Fibroblast of lung (primary cell): ENCODE measurements around the gene DUS1L. TPM values are rescaled to one million over a fixed set of nuclear protein-coding genes. Genes with fewer than 3 reads are reported as not detected.
A peak's percentile ranks its signal among the peaks of the same experiment; 100 is the strongest.

Experiments
- DNase-seq, 2 donors: peaks; one replicate each; pipeline versions ENCODE4 v3.0.0 to v3.0.0-alpha.2; 2010; ENCODE audit warnings: low read depth in 2 of 2
- H2AFZ ChIP-seq: 2 replicates; pipeline ENCODE4 v1.5.1; 2012; ENCODE audit warnings: low read length, control low read depth, inconsistent platforms
- H3K27ac ChIP-seq: 2 replicates; pipeline ENCODE4 v1.5.1; 2011; ENCODE audit warnings: low read length, control low read depth; ENCODE audit not compliant: insufficient read depth
- H3K27me3 ChIP-seq: 2 replicates; pipeline ENCODE4 v1.5.1; 2011; ENCODE audit warnings: mild to moderate bottlenecking, low read length; ENCODE audit not compliant: control insufficient read depth, insufficient read depth
- H3K36me3 ChIP-seq: 2 replicates; pipeline ENCODE4 v1.5.1; 2011; ENCODE audit warnings: low read length; ENCODE audit not compliant: control insufficient read depth, insufficient read depth
- H3K4me1 ChIP-seq: 2 replicates; pipeline ENCODE4 v1.5.1; 2011; ENCODE audit warnings: low read length; ENCODE audit not compliant: control insufficient read depth, insufficient read depth; ENCODE audit errors: extremely low read depth
- H3K4me2 ChIP-seq: 2 replicates; pipeline ENCODE4 v1.5.1; 2011; ENCODE audit warnings: low read length, control low read depth; ENCODE audit not compliant: insufficient read depth; ENCODE audit errors: extremely low read depth
- H3K4me3 ChIP-seq, 4 experiments: fragments of 200-600 bp in 1 of 4; sonication (generic) in 1 of 4; replicated peaks in 1 of 4; 2 replicates each; pipeline ENCODE4 v1.5.1; 2011 to 2016; ENCODE audit warnings: low read length in 4 of 4, low read depth in 3 of 4, mild to moderate bottlenecking in 3 of 4, control low read depth in 2 of 4, inconsistent platforms in 1 of 4, mixed read lengths in 1 of 4; ENCODE audit not compliant: insufficient read depth in 1 of 4; ENCODE audit errors: control extremely low read depth in 1 of 4
- H3K79me2 ChIP-seq: 2 replicates; pipeline ENCODE4 v1.5.1; 2012; ENCODE audit warnings: mild to moderate bottlenecking, low read length, inconsistent platforms; ENCODE audit not compliant: control insufficient read depth, insufficient read depth
- H3K9ac ChIP-seq: 2 replicates; pipeline ENCODE4 v1.5.1; 2011; ENCODE audit warnings: mild to moderate bottlenecking, low read length, control low read depth; ENCODE audit not compliant: insufficient read depth
- H3K9me3 ChIP-seq: 2 replicates; pipeline ENCODE4 v1.5.1; 2012; ENCODE audit warnings: low read depth, low read length; ENCODE audit not compliant: control insufficient read depth, insufficient read depth
- H4K20me1 ChIP-seq: 2 replicates; pipeline ENCODE4 v1.5.1; 2011; ENCODE audit warnings: low read length; ENCODE audit not compliant: control insufficient read depth, insufficient read depth; ENCODE audit errors: extremely low read depth
- CTCF ChIP-seq, 2 donors: IDR thresholded peaks in 1 of 2; conservative IDR thresholded peaks in 1 of 2; 1 replicate in 1 of 2; 2 replicates in 1 of 2; pipeline ENCODE4 v1.5.1; 2011 to 2012; ENCODE audit warnings: low read length in 2 of 2, control low read depth in 1 of 2, inconsistent platforms in 1 of 2, low read depth in 1 of 2, mild to moderate bottlenecking in 1 of 2
- EZH2 ChIP-seq: IDR thresholded peaks from 2 replicates; pipeline ENCODE4 v1.5.1; 2012; ENCODE audit warnings: low read length, control low read depth, mild to moderate bottlenecking; ENCODE audit errors: missing control alignments
- polyA plus RNA-seq, 2 donors: library from polyadenylated mRNA; depleted of rRNA in 1 of 2; stranded (reverse) in 1 of 2; unstranded in 1 of 2; fragments of >200 nt; gene quantifications; 2 replicates each; pipeline ENCODE4 v1.2.1, GENCODE V29; 2011 to 2012; ENCODE audit warnings: missing spikeins in 1 of 2
- total RNA-seq: library from RNA; depleted of rRNA; stranded (reverse); fragments of >200 nt; gene quantifications from 2 replicates; pipeline ENCODE4 v1.2.1, GENCODE V29; 2014

DUS1L gene
- total and polyA plus RNA-seq, 2 donors (not counting 1 experiment from before 2014, with no cell fraction given), result 24.6 to 41.0 TPM

- Histone ChIP-seq H3K4me2 (peak overlapping the region; percentile 64), H3K4me3 (peak overlapping the region in 2 of 4 experiments; percentile 45 to 53), H3K79me2 (no peaks in the 10 kb centered on the region), H3K27me3 (no peaks in the 10 kb centered on the region), H2AFZ (no peak overlapping the region), H4K20me1 (no peaks in the 10 kb centered on the region), H3K9me3 (no peaks in the 10 kb centered on the region), H3K36me3 (no peaks in the 10 kb centered on the region), H3K27ac (no peak overlapping the region), H3K9ac (no peak overlapping the region), H3K4me1 (peaks cover 2% of the 10 kb centered on the region)
- no peak for DNase-seq
- no peak for TF ChIP-seq EZH2
- TF ChIP-seq CTCF (conservative IDR thresholded peaks at IDR 0.05 in 1 of 2, IDR thresholded peaks at IDR 0.05 in 1 of 2; ENCODE audit: low read depth in 1 of 2, low read length in 2 of 2), result no peak
Measured at GRCh38 chr17:82031885-82032627, 33.5 kb downstream of the DUS1L start.

- H3K4me1 ChIP-seq, result no peaks in the 10 kb centered on the region
- no peaks in the 10 kb centered on the region for H3K27me3 ChIP-seq
- H4K20me1 ChIP-seq, result no peaks in the 10 kb centered on the region
- TF ChIP-seq CTCF (conservative IDR thresholded peaks at IDR 0.05 in 1 of 2, IDR thresholded peaks at IDR 0.05 in 1 of 2; ENCODE audit: low read depth in 1 of 2, low read length in 2 of 2) (no peak), EZH2 (no peak)
- H3K9ac ChIP-seq, result peak within 1 kb of the TSS; percentile 23
- H3K36me3 ChIP-seq, result no peaks in the 10 kb centered on the region
- peak within 1 kb of the TSS; percentile 35 to 53 (median 44) for H3K4me3 ChIP-seq
- no peak within 1 kb of the TSS for H3K27ac ChIP-seq
- H3K4me2 ChIP-seq, result peak within 1 kb of the TSS; percentile 69
- DNase-seq, result peak; percentile 21 to 31
- no peaks in the 10 kb centered on the region for H3K9me3 ChIP-seq
- H2AFZ ChIP-seq, result peak within 1 kb of the TSS; percentile 46
- H3K79me2 ChIP-seq, result no peaks in the 10 kb centered on the region
Measured at GRCh38 chr17:82031303-82031884, 34.2 kb downstream of the DUS1L start, which contains the start of gene RAC3. TSS of gene RAC3 (plus strand) at chr17:82031678. CDS start at chr17:82031762, 84 bp downstream.

GRCh38 chr17:82030470-82031302, 34.9 kb downstream of the DUS1L start:
- H2AFZ ChIP-seq, result peak overlapping the region; percentile 46
- H3K36me3 ChIP-seq, result no peaks in the 10 kb centered on the region
- TF ChIP-seq EZH2 (no peak), CTCF (conservative IDR thresholded peaks at IDR 0.05 in 1 of 2, IDR thresholded peaks at IDR 0.05 in 1 of 2; ENCODE audit: low read depth in 1 of 2, low read length in 2 of 2) (peak; percentile 34 to 73)
- no peaks in the 10 kb centered on the region for H3K4me1 ChIP-seq
- H3K79me2 ChIP-seq, result no peaks in the 10 kb centered on the region
- no peak overlapping the region for H3K27ac ChIP-seq
- H3K9ac ChIP-seq, result peak overlapping the region; percentile 23
- no peaks in the 10 kb centered on the region for H3K27me3 ChIP-seq
- peak; percentile 76 to 84 for DNase-seq
- peak overlapping the region; percentile 35 to 53 (median 42) for H3K4me3 ChIP-seq
- peak overlapping the region; percentile 69 for H3K4me2 ChIP-seq
- H3K9me3 ChIP-seq, result no peaks in the 10 kb centered on the region
- H4K20me1 ChIP-seq, result no peaks in the 10 kb centered on the region
